Activated effector memory CD4-positive, alpha-beta T cell treated with Interleukin-2 at 50 U/mL for 16 hours (primary cell): ENCODE measurements around the gene B3GALT5.
"Not testable (repeated sequence)": the region's sequence is repeated elsewhere in the genome, so short reads cannot be mapped to it uniquely, and the experiment has no call there.

Experiments
- DNase-seq: peaks from one replicate; pipeline ENCODE4 v3.0.0-alpha.2; 2020

The B3GALT5 gene

GRCh38 chr21:39612233-39613040 lies at the start of gene B3GALT5:
TSS of gene B3GALT5 (plus strand) at chr21:39612940. CDS start at chr21:39660560, 47,620 bp downstream.
- DNase-seq: no peak

GRCh38 chr21:39564200-39564599 lies 48.5 kb upstream of the B3GALT5 start:
- no peak for DNase-seq

GRCh38 chr21:39567180-39567972 lies 45.4 kb upstream of the B3GALT5 start:
- DNase-seq: no peak

GRCh38 chr21:39568361-39568760 lies 44.4 kb upstream of the B3GALT5 start:
- no peak for DNase-seq

- no peak for DNase-seq
Observed at GRCh38 chr21:39575775-39576174, 37.0 kb upstream of the B3GALT5 start.

GRCh38 chr21:39576518-39577128 lies 36.1 kb upstream of the B3GALT5 start:
- no peak for DNase-seq

- no peak for DNase-seq
Observed at GRCh38 chr21:39579734-39580332, 32.9 kb upstream of the B3GALT5 start.

GRCh38 chr21:39580744-39581143 lies 32.0 kb upstream of the B3GALT5 start:
- no peak for DNase-seq

- no peak for DNase-seq
Observed at GRCh38 chr21:39581414-39581813, 31.3 kb upstream of the B3GALT5 start.

- no peak for DNase-seq
Observed at GRCh38 chr21:39582749-39583148, 30.0 kb upstream of the B3GALT5 start.

GRCh38 chr21:39583586-39583985 lies 29.2 kb upstream of the B3GALT5 start:
- DNase-seq: not testable (repeated sequence)

GRCh38 chr21:39587376-39587775 lies 25.4 kb upstream of the B3GALT5 start:
- DNase-seq: no peak

- no peak for DNase-seq
Observed at GRCh38 chr21:39588884-39589283, 23.9 kb upstream of the B3GALT5 start.

- no peak for DNase-seq
Observed at GRCh38 chr21:39593522-39593921, 19.2 kb upstream of the B3GALT5 start.

- no peak for DNase-seq
Observed at GRCh38 chr21:39595465-39595864, 17.3 kb upstream of the B3GALT5 start.

GRCh38 chr21:39597595-39597994 lies 15.1 kb upstream of the B3GALT5 start:
- DNase-seq: no peak

GRCh38 chr21:39599191-39599970 lies 13.4 kb upstream of the B3GALT5 start:
- no peak for DNase-seq

- DNase-seq: no peak
Observed at GRCh38 chr21:39601187-39601928, 11.4 kb upstream of the B3GALT5 start.

GRCh38 chr21:39602076-39602689 lies 10.6 kb upstream of the B3GALT5 start:
- no peak for DNase-seq

- DNase-seq: no peak
Observed at GRCh38 chr21:39602793-39603192, 9.9 kb upstream of the B3GALT5 start.

GRCh38 chr21:39604951-39605350 lies 7.8 kb upstream of the B3GALT5 start:
- DNase-seq: no peak
